GM13976 (cell line): ENCODE data around the gene E2F1.

Experiments used
- DNase-seq: peaks from one replicate; pipeline ENCODE4 v3.0.0; 2012; ENCODE audit warnings: low spot score
- in situ Hi-C: fragments of 300-500 bp; cut with MboI; formaldehyde crosslinking; loops from one replicate; pipeline ENCODE4 v1.12.0; 2022; ENCODE audit warnings: low sequenced_read_pairs, mixed read lengths, inconsistent platforms; ENCODE audit not compliant: unreplicated experiment
- TF ChIP-seq, protein P1 (sequence below): IDR thresholded peaks from 2 replicates; pipeline ENCODE4 v1.5.1; 2012; ENCODE audit warnings: borderline replicate concordance, mild to moderate bottlenecking; ENCODE audit not compliant: insufficient read depth; ENCODE audit errors: extremely low read depth, missing control alignments, control extremely low read depth

Gene E2F1

DNA sequence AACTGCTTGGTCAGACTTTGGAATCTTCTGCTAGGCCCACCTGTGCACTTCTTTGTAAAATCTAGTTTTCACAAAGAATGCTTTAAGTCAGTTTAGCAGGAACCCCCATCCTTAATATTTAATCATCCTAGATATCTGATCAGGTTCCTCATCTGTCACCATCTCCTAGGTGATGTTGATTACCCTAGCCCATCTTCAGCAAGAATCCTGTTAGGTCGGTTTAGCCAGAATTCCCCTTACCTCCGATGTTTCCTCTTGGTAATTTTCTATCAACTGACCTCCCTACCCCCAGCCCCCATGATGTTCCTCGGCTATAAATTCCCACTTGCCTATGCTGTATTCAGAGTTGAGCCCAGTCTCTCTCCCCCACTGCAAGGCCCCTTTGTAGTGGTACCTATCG, 42.9 kb upstream of the E2F1 start:
- TF ChIP-seq, protein P1, sequence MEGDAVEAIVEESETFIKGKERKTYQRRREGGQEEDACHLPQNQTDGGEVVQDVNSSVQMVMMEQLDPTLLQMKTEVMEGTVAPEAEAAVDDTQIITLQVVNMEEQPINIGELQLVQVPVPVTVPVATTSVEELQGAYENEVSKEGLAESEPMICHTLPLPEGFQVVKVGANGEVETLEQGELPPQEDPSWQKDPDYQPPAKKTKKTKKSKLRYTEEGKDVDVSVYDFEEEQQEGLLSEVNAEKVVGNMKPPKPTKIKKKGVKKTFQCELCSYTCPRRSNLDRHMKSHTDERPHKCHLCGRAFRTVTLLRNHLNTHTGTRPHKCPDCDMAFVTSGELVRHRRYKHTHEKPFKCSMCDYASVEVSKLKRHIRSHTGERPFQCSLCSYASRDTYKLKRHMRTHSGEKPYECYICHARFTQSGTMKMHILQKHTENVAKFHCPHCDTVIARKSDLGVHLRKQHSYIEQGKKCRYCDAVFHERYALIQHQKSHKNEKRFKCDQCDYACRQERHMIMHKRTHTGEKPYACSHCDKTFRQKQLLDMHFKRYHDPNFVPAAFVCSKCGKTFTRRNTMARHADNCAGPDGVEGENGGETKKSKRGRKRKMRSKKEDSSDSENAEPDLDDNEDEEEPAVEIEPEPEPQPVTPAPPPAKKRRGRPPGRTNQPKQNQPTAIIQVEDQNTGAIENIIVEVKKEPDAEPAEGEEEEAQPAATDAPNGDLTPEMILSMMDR: no peak
- in situ Hi-C loops: no loop called here
- DNase-seq: no peak

DNA sequence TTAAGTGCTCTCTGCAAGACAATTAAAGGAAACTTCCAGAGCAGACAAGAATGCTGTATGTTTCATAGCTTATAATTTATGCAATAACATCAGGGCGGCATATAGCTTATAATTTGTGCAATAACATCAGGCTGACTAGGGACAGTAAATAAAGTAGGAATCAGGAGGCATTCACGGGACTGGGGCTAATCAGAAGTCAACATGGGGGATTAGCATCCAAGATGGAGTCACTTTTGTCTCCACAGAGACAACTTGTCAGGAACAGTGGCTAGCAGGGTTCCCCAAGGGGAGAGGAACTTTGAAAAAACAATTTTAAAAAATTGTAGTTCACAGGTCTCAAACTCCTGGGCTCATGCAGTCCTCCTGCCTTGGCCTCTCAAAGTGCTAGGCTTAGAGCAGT, 42.3 kb upstream of the E2F1 start:
- in situ Hi-C loops: no loop called here
- DNase-seq: no peak
- TF ChIP-seq, protein P1: no peak

DNA sequence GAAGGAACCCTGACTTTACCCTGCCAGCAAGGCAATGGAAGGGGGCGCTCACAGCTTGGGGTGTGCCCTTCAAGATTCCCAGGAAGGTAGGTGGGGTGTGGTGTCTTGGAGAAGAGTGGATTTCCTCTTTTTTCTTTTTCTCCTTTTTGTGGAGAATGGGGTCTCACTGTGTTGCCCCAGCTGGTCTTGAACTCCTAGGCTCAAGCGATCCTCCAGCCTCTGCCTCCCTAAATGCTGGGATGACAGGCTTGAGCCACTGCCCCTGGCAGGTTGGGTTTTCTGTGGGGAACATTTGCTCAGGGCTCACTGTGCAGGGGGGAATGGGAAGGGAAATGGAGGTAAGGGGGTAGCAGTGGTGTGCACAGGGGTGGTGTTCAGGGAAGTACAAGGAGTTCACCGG, 41.6 kb upstream of the E2F1 start:
- DNase-seq: no peak
- in situ Hi-C loops: no loop called here
- TF ChIP-seq, protein P1: no peak

DNA sequence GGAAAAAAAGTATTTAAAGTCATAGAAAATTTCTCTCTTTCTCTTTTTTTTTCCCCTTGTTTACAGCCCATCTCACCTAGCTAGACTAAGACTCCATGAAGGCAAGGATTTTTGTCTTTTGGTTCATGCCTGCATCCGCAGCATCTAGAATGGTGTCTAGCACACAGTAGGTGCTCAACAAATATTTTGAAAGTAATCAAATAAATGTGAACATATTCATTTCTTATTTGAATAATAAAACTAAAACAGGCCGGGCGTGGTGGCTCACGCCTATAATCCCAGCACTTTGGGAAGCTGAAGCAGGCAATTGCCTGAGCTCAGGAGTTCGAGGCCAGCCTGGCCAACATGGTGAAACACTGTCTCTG, 40.9 kb upstream of the E2F1 start:
- no peak for DNase-seq
- TF ChIP-seq, protein P1: no peak
- in situ Hi-C loops: no loop called here

DNA sequence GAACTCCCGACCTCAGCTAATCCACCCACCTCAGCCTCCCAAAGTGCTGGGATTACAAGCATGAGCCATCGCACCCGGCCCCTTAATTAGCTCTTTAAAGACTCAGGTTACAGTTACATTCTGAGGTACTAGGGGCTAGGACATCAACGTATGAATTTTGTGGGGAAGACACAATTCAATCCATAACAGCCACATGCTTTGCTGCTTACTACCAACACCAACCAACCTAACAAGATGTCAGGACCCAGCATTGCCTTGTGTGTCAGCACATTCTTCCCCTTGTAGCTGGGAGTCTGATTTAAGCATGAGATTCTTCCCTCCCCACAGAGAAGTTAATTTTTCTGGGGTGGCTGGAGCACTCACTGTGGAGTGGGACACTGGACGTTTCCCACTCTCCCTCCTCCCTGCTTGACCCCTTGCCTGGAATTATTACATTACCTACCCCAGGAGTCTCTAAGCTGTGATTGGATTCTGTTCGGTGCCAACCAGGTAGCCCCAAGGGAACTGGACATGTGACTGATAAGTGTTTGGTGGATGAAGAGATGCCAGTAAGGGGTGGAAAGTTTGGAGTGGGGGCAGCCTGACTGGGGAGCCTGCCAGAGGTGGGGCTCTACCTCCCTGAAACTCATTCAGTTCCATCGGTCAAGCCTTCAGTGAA, 39.6 kb upstream of the E2F1 start:
- no peak for DNase-seq
- in situ Hi-C loops: no loop called here
- TF ChIP-seq, protein P1: no peak

DNA sequence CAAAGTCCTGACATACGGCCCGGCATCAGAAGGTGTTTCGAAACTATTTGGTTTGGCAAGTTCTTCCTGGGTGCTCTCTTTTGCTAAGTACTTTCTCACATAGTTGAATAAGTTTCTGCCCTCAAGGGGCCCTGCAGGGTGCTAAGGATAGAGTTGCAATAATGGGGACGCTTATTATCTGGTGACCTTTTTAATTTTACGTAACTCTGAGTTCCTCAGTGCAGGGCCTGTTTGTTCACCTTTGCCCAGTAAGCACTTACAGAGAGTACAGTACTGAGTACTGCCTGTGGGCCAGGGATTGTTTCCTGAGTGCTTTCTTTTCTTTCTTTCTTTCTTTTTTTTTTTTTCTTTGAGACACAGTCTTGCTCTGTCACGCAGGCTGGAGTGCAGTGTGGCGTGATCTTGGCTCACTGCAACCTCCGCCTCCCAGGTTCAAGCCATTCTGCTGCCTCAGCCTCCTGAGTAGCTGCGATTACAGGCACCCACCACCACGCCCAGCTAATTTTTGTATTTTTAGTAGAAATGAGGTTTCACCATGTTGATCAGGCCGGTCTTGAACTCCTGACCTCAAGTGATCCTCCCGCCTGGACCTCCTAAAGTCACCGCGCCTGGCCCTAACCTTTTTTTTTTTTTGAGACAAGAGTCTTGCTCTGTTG, 38.4 kb upstream of the E2F1 start:
- TF ChIP-seq, protein P1: no peak

More for the DNA sequence above, 38.4 kb upstream of the E2F1 start:
- in situ Hi-C loops: no loop called here
- DNase-seq: no peak
